ENCODE data around the gene BNIPL.

Gene BNIPL, protein sequence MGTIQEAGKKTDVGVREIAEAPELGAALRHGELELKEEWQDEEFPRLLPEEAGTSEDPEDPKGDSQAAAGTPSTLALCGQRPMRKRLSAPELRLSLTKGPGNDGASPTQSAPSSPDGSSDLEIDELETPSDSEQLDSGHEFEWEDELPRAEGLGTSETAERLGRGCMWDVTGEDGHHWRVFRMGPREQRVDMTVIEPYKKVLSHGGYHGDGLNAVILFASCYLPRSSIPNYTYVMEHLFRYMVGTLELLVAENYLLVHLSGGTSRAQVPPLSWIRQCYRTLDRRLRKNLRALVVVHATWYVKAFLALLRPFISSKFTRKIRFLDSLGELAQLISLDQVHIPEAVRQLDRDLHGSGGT

DNA sequence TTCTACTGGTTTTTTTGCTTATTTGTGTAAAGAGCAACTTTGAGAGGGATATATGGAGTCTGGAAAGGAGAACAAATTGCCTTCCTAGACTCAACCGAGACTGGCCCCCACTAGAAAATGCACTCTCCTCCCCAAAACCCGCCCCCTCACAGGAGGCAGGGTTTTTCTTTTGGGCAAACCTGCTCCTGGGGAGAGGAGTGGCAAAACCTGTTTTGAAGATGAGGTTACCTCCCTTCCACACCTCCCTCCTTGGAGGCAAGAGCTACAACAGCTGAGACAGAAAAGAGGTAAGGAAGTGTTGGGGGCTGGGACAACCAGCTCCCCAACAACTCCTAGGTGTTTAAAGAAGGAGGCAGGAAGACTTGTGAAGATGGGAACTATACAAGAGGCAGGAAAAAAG lies at the start of gene BNIPL:
Gene BNIPL (plus strand): TSS at position 231 of the 400 bp plus-strand sequence. CDS start 140 bp downstream, at position 371.
- Histone ChIP-seq H3K4me3 (ENCODE audit: low read depth in 1 of 5, low read length in 5 of 5) (no peak within 1 kb of the TSS), H3K27me3 (ENCODE audit: control insufficient read depth in 5 of 5, insufficient read depth in 4 of 5, low read length in 5 of 5) (no peaks in the 10 kb centered on the region), H3K36me3 (ENCODE audit: control insufficient read depth in 5 of 5, insufficient read depth in 5 of 5, low read length in 5 of 5) (peaks cover 9 to 25% (median 22%) of the 10 kb centered on the region in 5 donors), H3K9ac (ENCODE audit: low read length in 5 of 5) (peak within 1 kb of the TSS in 1 of 5 donors; percentile 24), H3K9me3 (ENCODE audit: control insufficient read depth in 5 of 5, low read length in 5 of 5) (no peaks in the 10 kb centered on the region), H3K4me1 (ENCODE audit: control insufficient read depth in 5 of 5, insufficient read depth in 5 of 5, low read length in 5 of 5) (peaks cover 0 to 5% (median 0%) of the 10 kb centered on the region in 5 donors), H3K27ac (ENCODE audit: low read depth, low read length) (no peak within 1 kb of the TSS)

DNA sequence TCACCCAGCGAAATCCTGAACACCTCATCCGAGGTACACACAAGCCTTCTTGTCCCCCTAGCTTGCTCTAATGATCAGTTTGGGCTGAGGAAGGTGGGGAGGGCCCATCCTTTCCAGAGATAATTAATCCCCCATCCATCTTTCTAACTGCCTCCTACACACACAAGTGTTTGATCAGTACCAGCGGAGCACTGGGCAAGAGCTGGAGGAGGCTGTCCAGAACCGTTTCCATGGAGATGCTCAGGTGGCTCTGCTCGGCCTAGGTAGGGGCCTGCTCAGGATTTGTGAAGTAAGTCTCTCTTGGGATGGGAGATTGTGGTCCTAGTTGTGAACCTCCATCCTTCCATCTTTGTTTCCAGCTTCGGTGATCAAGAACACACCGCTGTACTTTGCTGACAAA lies 48.5 kb upstream of the BNIPL start:
- no peaks in the 10 kb centered on the region for H3K36me3 ChIP-seq (ENCODE audit: control insufficient read depth in 5 of 5, insufficient read depth in 5 of 5, low read length in 5 of 5)
- H3K9ac ChIP-seq (ENCODE audit: low read length in 5 of 5), result no peak overlapping the region
- no peaks in the 10 kb centered on the region for H3K4me1 ChIP-seq (ENCODE audit: control insufficient read depth in 5 of 5, insufficient read depth in 5 of 5, low read length in 5 of 5)
- no peaks in the 10 kb centered on the region for H3K9me3 ChIP-seq (ENCODE audit: control insufficient read depth in 5 of 5, low read length in 5 of 5)
- no peak overlapping the region for H3K4me3 ChIP-seq (ENCODE audit: low read depth in 1 of 5, low read length in 5 of 5)
- no peak overlapping the region for H3K27ac ChIP-seq (ENCODE audit: low read depth, low read length)
- no peaks in the 10 kb centered on the region for H3K27me3 ChIP-seq (ENCODE audit: control insufficient read depth in 5 of 5, insufficient read depth in 4 of 5, low read length in 5 of 5)

DNA sequence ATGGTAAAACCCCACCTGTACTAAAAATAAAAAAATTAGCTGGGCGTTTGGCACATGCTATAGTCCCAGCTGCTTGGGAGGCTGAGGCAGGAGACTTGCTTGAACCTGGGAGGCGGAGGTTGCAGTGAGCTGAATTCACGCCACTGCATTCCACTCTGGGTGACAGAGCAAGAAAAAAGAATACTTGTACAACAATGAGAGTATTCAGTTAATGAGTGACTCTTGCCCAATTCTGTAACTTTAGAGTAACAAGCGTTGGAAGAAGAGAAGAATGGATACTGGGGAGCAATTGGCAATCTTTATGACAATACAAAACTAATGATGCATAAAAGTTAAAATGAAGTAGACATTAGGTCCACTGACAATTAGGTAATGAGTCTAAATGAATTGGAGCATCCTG lies 43.8 kb upstream of the BNIPL start:
- Histone ChIP-seq H3K27ac (ENCODE audit: low read depth, low read length) (no peak overlapping the region), H3K9me3 (ENCODE audit: control insufficient read depth in 5 of 5, low read length in 5 of 5) (no peaks in the 10 kb centered on the region), H3K27me3 (ENCODE audit: control insufficient read depth in 5 of 5, insufficient read depth in 4 of 5, low read length in 5 of 5) (no peaks in the 10 kb centered on the region), H3K4me3 (ENCODE audit: low read depth in 1 of 5, low read length in 5 of 5) (no peak overlapping the region), H3K9ac (ENCODE audit: low read length in 5 of 5) (no peak overlapping the region), H3K36me3 (ENCODE audit: control insufficient read depth in 5 of 5, insufficient read depth in 5 of 5, low read length in 5 of 5) (peaks cover 0 to 10% (median 9%) of the 10 kb centered on the region in 5 donors), H3K4me1 (ENCODE audit: control insufficient read depth in 5 of 5, insufficient read depth in 5 of 5, low read length in 5 of 5) (peaks cover 5 to 11% (median 6%) of the 10 kb centered on the region in 5 donors)

DNA sequence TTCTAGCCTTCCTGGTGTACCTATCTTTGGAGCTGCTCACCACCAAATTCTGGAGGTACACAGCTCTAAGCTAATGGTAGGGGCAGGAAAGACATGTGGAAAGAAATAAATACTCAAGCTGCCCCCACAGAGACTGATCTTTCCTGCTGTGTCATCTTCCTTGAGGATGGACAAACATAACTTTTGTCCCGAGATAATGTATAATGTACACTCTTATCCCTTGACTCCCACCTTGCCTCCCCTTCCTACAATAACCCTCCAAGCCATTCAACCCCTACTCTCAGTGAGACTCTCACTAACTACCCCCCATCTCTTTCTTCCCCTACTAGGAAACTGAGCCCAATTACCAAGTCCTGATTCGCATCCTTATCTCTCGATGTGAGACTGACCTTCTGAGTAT lies 42.1 kb upstream of the BNIPL start:
- Histone ChIP-seq H3K4me1 (ENCODE audit: control insufficient read depth in 5 of 5, insufficient read depth in 5 of 5, low read length in 5 of 5) (peaks cover 5 to 11% (median 6%) of the 10 kb centered on the region in 5 donors), H3K4me3 (ENCODE audit: low read depth in 1 of 5, low read length in 5 of 5) (no peak overlapping the region), H3K27me3 (ENCODE audit: control insufficient read depth in 5 of 5, insufficient read depth in 4 of 5, low read length in 5 of 5) (no peaks in the 10 kb centered on the region), H3K9ac (ENCODE audit: low read length in 5 of 5) (no peak overlapping the region), H3K27ac (ENCODE audit: low read depth, low read length) (no peak overlapping the region), H3K36me3 (ENCODE audit: control insufficient read depth in 5 of 5, insufficient read depth in 5 of 5, low read length in 5 of 5) (peaks cover 0 to 26% (median 24%) of the 10 kb centered on the region in 5 donors), H3K9me3 (ENCODE audit: control insufficient read depth in 5 of 5, low read length in 5 of 5) (no peaks in the 10 kb centered on the region)

DNA sequence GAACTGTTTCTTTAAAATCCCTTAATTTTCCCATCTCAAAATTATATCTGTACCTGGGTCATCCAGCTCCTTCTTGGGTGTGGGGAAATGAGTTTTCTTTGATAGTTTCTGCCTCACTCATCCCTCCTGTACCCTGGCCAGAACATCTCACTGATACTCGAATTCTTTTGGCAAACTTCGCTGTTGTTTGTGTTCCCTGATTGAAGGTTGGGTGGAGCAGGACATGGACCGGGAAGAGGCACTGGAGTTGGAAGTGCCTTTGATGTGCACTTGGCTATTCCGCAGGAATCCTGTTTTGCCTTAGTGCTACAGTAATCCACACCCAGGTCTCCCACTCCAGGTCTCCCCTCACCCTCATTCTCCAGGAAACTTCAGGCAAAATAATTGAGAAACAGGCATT lies 40.9 kb upstream of the BNIPL start:
- Histone ChIP-seq H3K9me3 (ENCODE audit: control insufficient read depth in 5 of 5, low read length in 5 of 5) (no peaks in the 10 kb centered on the region), H3K27ac (ENCODE audit: low read depth, low read length) (peak overlapping the region; percentile 48), H3K4me1 (ENCODE audit: control insufficient read depth in 5 of 5, insufficient read depth in 5 of 5, low read length in 5 of 5) (peaks cover 5 to 11% (median 6%) of the 10 kb centered on the region in 5 donors), H3K9ac (ENCODE audit: low read length in 5 of 5) (peak overlapping the region in 2 of 5 donors; percentile 4 to 48), H3K4me3 (ENCODE audit: low read depth in 1 of 5, low read length in 5 of 5) (peak overlapping the region in 4 of 5 donors; percentile 13 to 50 (median 36)), H3K27me3 (ENCODE audit: control insufficient read depth in 5 of 5, insufficient read depth in 4 of 5, low read length in 5 of 5) (no peaks in the 10 kb centered on the region), H3K36me3 (ENCODE audit: control insufficient read depth in 5 of 5, insufficient read depth in 5 of 5, low read length in 5 of 5) (peaks cover 0 to 37% (median 31%) of the 10 kb centered on the region in 5 donors)

DNA sequence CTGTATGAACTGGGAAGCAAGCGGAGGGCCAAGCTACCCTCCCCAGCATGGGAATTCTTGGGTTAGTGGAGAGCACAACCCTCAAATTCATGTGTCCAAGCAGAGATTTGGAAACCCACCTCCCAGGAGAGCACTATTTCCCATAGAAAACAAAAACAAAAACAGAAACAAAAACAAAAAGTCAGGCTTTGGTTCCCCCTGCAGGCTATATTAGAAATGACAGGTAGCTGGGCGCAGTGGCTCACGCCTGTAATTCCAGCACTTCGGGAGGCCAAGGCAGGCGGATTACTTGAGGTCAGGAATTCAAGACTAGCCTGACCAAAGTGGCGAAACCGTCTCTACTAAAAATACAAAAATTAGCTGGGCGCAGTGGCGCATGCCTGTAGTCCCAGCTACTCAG lies 40.5 kb upstream of the BNIPL start:
- peaks cover 0 to 38% (median 31%) of the 10 kb centered on the region in 5 donors for H3K36me3 ChIP-seq (ENCODE audit: control insufficient read depth in 5 of 5, insufficient read depth in 5 of 5, low read length in 5 of 5)
- peak overlapping the region in 2 of 5 donors; percentile 4 to 48 for H3K9ac ChIP-seq (ENCODE audit: low read length in 5 of 5)
- H3K27ac ChIP-seq (ENCODE audit: low read depth, low read length), result peak overlapping the region; percentile 48
- no peaks in the 10 kb centered on the region for H3K9me3 ChIP-seq (ENCODE audit: control insufficient read depth in 5 of 5, low read length in 5 of 5)
- H3K4me3 ChIP-seq (ENCODE audit: low read depth in 1 of 5, low read length in 5 of 5), result peak overlapping the region in 4 of 5 donors; percentile 13 to 50 (median 36)
- no peaks in the 10 kb centered on the region for H3K27me3 ChIP-seq (ENCODE audit: control insufficient read depth in 5 of 5, insufficient read depth in 4 of 5, low read length in 5 of 5)
- peaks cover 5 to 11% (median 6%) of the 10 kb centered on the region in 5 donors for H3K4me1 ChIP-seq (ENCODE audit: control insufficient read depth in 5 of 5, insufficient read depth in 5 of 5, low read length in 5 of 5)

DNA sequence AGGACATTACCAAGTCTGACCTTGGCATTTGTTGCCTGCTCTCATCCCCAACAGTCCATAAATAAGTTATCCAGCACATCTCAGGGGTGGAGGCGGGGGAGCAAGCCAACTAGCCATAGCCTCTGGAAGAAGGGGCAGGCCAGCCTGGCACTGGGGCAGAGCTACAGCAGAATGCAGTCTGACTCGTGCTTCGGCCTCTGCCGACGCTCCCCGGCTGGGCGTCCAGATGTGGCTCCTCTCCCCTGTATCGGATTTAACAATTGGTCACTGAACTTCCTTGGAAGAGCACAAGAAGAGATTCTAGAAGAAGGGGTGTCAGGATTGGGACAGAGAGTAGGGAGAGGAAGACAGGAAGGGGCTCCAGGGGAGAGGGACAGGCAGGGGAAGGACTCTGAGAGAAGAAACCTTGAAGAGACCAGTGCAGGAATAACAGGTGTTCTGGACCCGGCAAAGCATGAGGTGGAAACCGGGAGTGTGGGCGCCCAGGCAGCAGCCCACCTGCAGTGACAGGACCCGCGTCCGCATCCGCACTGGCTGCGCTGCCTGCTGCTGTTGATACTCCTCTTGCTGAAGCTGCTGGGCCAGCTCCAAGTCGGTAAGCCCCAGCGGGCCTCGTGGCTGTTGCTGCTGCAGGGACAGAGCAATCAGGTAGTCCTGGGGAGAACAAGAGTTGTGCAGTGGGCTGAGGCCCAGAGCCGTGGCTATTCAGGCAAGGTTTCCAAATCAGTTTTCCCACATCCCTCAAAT lies 39.1 kb upstream of the BNIPL start:
- no peak overlapping the region for H3K27ac ChIP-seq (ENCODE audit: low read depth, low read length)
- no peak overlapping the region for H3K4me3 ChIP-seq (ENCODE audit: low read depth in 1 of 5, low read length in 5 of 5)
- peaks cover 0 to 52% (median 42%) of the 10 kb centered on the region in 5 donors for H3K36me3 ChIP-seq (ENCODE audit: control insufficient read depth in 5 of 5, insufficient read depth in 5 of 5, low read length in 5 of 5)
- H3K9me3 ChIP-seq (ENCODE audit: control insufficient read depth in 5 of 5, low read length in 5 of 5), result no peaks in the 10 kb centered on the region
- no peak overlapping the region for H3K9ac ChIP-seq (ENCODE audit: low read length in 5 of 5)
- no peaks in the 10 kb centered on the region for H3K27me3 ChIP-seq (ENCODE audit: control insufficient read depth in 5 of 5, insufficient read depth in 4 of 5, low read length in 5 of 5)
- H3K4me1 ChIP-seq (ENCODE audit: control insufficient read depth in 5 of 5, insufficient read depth in 5 of 5, low read length in 5 of 5), result peaks cover 5 to 14% (median 7%) of the 10 kb centered on the region in 5 donors

DNA sequence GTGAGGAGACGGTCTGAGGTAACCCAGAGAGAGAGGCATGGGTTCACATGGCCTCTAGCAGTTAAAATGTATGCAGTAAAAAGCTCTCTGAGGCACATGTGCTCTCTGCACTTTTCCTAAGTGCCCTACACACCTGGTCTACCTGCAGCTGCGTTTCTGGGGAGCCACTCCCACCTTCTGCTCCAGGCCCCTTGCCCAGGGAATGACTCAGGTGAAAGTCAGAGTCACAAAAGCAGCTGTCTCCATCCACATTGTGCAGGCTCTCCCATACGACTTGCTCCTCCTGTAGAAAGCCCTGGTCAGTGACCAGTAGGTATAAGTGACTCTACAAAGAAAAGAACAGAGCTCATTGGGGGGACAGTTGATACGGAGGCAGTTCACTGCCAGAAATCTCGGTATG lies 38.4 kb upstream of the BNIPL start:
- H3K4me1 ChIP-seq (ENCODE audit: control insufficient read depth in 5 of 5, insufficient read depth in 5 of 5, low read length in 5 of 5), result peaks cover 5 to 21% (median 13%) of the 10 kb centered on the region in 5 donors
- H3K27ac ChIP-seq (ENCODE audit: low read depth, low read length), result no peak overlapping the region

DNA sequence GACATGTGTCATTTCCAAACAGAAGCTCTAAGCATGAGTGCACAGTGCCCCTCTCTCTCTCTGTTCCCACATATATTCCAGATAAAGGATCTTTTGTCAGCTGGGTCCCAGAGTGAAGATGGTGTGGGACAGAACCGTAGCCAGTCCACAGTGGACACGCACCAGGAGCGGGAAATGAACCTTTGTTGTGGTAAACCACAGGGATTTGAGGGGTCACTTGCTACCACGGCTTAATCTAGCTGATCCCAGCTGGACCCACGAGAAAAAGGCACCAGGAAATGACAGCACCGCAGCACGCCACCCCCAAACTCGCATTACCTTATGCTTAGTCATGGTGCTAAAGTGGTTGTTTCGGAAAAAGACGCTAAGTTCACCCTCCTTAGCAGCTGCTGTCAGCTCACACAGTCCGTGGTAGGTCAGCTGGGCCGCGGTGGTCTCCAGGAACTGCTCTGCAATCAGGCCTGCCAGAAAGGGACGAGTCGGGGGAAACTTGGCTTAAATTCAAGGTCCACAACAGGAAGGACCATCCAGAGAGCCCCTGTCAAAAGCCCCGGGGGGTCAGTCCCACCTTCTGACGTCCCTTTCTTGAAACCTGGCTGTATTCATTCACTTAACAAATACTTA lies 37.2 kb upstream of the BNIPL start:
- Histone ChIP-seq H3K9ac (ENCODE audit: low read length in 5 of 5) (no peak overlapping the region), H3K9me3 (ENCODE audit: control insufficient read depth in 5 of 5, low read length in 5 of 5) (no peaks in the 10 kb centered on the region), H3K27me3 (ENCODE audit: control insufficient read depth in 5 of 5, insufficient read depth in 4 of 5, low read length in 5 of 5) (no peaks in the 10 kb centered on the region), H3K4me1 (ENCODE audit: control insufficient read depth in 5 of 5, insufficient read depth in 5 of 5, low read length in 5 of 5) (peaks cover 5 to 32% (median 24%) of the 10 kb centered on the region in 5 donors), H3K36me3 (ENCODE audit: control insufficient read depth in 5 of 5, insufficient read depth in 5 of 5, low read length in 5 of 5) (peaks cover 0 to 57% (median 42%) of the 10 kb centered on the region in 5 donors), H3K4me3 (ENCODE audit: low read depth in 1 of 5, low read length in 5 of 5) (no peak overlapping the region), H3K27ac (ENCODE audit: low read depth, low read length) (no peak overlapping the region)

More for the DNA sequence above, 38.4 kb upstream of the BNIPL start:
- Histone ChIP-seq H3K4me3 (ENCODE audit: low read depth in 1 of 5, low read length in 5 of 5) (no peak overlapping the region), H3K36me3 (ENCODE audit: control insufficient read depth in 5 of 5, insufficient read depth in 5 of 5, low read length in 5 of 5) (peaks cover 0 to 57% (median 42%) of the 10 kb centered on the region in 5 donors), H3K9ac (ENCODE audit: low read length in 5 of 5) (no peak overlapping the region), H3K27me3 (ENCODE audit: control insufficient read depth in 5 of 5, insufficient read depth in 4 of 5, low read length in 5 of 5) (no peaks in the 10 kb centered on the region), H3K9me3 (ENCODE audit: control insufficient read depth in 5 of 5, low read length in 5 of 5) (no peaks in the 10 kb centered on the region)
